SK-N-SH (cell line): Measurements from ENCODE around the gene FBXO2. TPM values are rescaled to one million over a fixed set of nuclear protein-coding genes. Genes with fewer than 3 reads are reported as not detected.

ENCODE experiments used
- CTCF ChIA-PET: fragments of 300-600, 350-600 bp; formaldehyde crosslinking; extraction: SDS; loops from one replicate; lab custom pipeline; 2021; lab: Yijun Ruan, JAX
- POLR2A ChIA-PET: fragments of 350-600 bp; sonication (Branson Sonifier 250); formaldehyde crosslinking; extraction: SDS; loops from one replicate; lab custom pipeline; 2020; ENCODE audit warnings: antibody characterized with exemption, inconsistent platforms; lab: Yijun Ruan, JAX
- DNase-seq: peaks from one replicate; pipeline ENCODE4 v3.0.0; 2012
- H2AFZ ChIP-seq: fragments of 200-600 bp; sonication (generic); 2 replicates; pipeline ENCODE4 v1.8.1; 2016; ENCODE audit warnings: antibody characterized with exemption, mild to moderate bottlenecking, low read depth
- H3F3A ChIP-seq: fragments of 200-600 bp; sonication (generic); replicated peaks from 2 replicates; pipeline ENCODE3; 2016; ENCODE audit warnings: antibody characterized with exemption, mild to moderate bottlenecking; ENCODE audit not compliant: insufficient read depth
- H3K27ac ChIP-seq, 2 experiments: fragments of 200-500 bp in 1 of 2; fragments of 200-600 bp in 1 of 2; sonication (Bioruptor generic) in 1 of 2; sonication (generic), shearing (Covaris generic) in 1 of 2; 2 replicates each; pipeline versions ENCODE4 v1.5.1 to v1.6.1; 2014 to 2016; ENCODE audit warnings: low read depth in 2 of 2, inconsistent platforms in 1 of 2, low read length in 1 of 2, mild to moderate bottlenecking in 1 of 2, mixed read lengths in 1 of 2
- H3K27me3 ChIP-seq: fragments of 200-600 bp; sonication (generic), shearing (Covaris generic); 2 replicates; pipeline ENCODE4 v1.6.1; 2016; ENCODE audit warnings: mixed run types; ENCODE audit not compliant: insufficient read depth
- H3K36me3 ChIP-seq, 2 experiments: fragments of 200-500 bp in 1 of 2; fragments of 200-600 bp in 1 of 2; sonication (Bioruptor generic) in 1 of 2; sonication (generic) in 1 of 2; replicated peaks in 1 of 2; 2 replicates each; pipeline versions ENCODE3 to v1.5.1; 2014 to 2016; ENCODE audit warnings: low read length in 1 of 2, mild to moderate bottlenecking in 1 of 2; ENCODE audit not compliant: insufficient read depth in 2 of 2, control insufficient read depth in 1 of 2
- H3K4me1 ChIP-seq, 2 experiments: fragments of 200-500 bp in 1 of 2; fragments of 200-600 bp in 1 of 2; sonication (Bioruptor generic) in 1 of 2; sonication (generic), shearing (Covaris generic) in 1 of 2; 2 replicates each; pipeline versions ENCODE4 v1.5.1 to v1.6.1; 2014 to 2016; ENCODE audit warnings: low read depth in 1 of 2, low read length in 1 of 2, mixed run types in 1 of 2; ENCODE audit not compliant: insufficient read depth in 2 of 2, control insufficient read depth in 1 of 2
- H3K4me2 ChIP-seq: fragments of 200-600 bp; sonication (generic), shearing (Covaris generic); 2 replicates; pipeline ENCODE4 v1.6.1; 2017; ENCODE audit warnings: mixed run types
- H3K4me3 ChIP-seq, 2 experiments: fragments of 200-500 bp in 1 of 2; fragments of 200-600 bp in 1 of 2; sonication (Bioruptor generic) in 1 of 2; sonication (generic), shearing (Covaris generic) in 1 of 2; 2 replicates each; pipeline versions ENCODE4 v1.5.1 to v1.8.1; 2014 to 2016; ENCODE audit warnings: low read depth in 2 of 2, inconsistent platforms in 1 of 2, low read length in 1 of 2, mild to moderate bottlenecking in 1 of 2, mixed read lengths in 1 of 2, moderate library complexity in 1 of 2
- H3K79me2 ChIP-seq: fragments of 200-600 bp; sonication (generic); 2 replicates; pipeline ENCODE4 v1.8.1; 2017; ENCODE audit warnings: mild to moderate bottlenecking; ENCODE audit not compliant: insufficient read depth
- H3K9ac ChIP-seq: fragments of 200-600 bp; sonication (generic); 2 replicates; pipeline ENCODE4 v1.6.1; 2017; ENCODE audit warnings: mixed run types
- H3K9me2 ChIP-seq: fragments of 200-600 bp; sonication (generic); 2 replicates; pipeline ENCODE4 v1.6.1; 2017; ENCODE audit warnings: mixed run types
- H3K9me3 ChIP-seq: fragments of 200-600 bp; sonication (generic); 2 replicates; pipeline ENCODE4 v1.6.1; 2017; ENCODE audit warnings: mixed run types, mild to moderate bottlenecking, moderate library complexity
- H4K20me1 ChIP-seq: fragments of 200-600 bp; sonication (generic); 2 replicates; pipeline ENCODE4 v1.6.1; 2017; ENCODE audit warnings: mild to moderate bottlenecking, mixed run types; ENCODE audit not compliant: insufficient read depth
- CTCF ChIP-seq: fragments of 200-600 bp; sonication (generic); IDR thresholded peaks from 2 replicates; pipeline ENCODE4 v1.6.1; 2017; ENCODE audit warnings: antibody characterized with exemption, mild to moderate bottlenecking, moderate library complexity
- ELF1 ChIP-seq: IDR thresholded peaks from 2 replicates; pipeline ENCODE4 v1.4.0; 2012
- EZH2phosphoT487 ChIP-seq: fragments of 200-600 bp; sonication (generic); IDR thresholded peaks from 2 replicates; pipeline ENCODE4 v1.6.1; 2017; ENCODE audit warnings: low read depth, mixed run types, mild to moderate bottlenecking, antibody characterized with exemption, moderate library complexity, borderline replicate concordance
- FOSL2 ChIP-seq: IDR thresholded peaks from 2 replicates; pipeline ENCODE4 v1.4.0; 2012; ENCODE audit warnings: low read depth, mild to moderate bottlenecking, moderate library complexity, borderline replicate concordance
- FOXJ3 ChIP-seq: sonication (generic); formaldehyde crosslinking; IDR thresholded peaks from 2 replicates; pipeline ENCODE4 v1.5.1; 2020; ENCODE audit warnings: mild to moderate bottlenecking, missing genetic modification reagents
- GATA2 ChIP-seq: sonication (generic); formaldehyde crosslinking; IDR thresholded peaks from 2 replicates; pipeline ENCODE4 v1.5.0; 2020; ENCODE audit warnings: mild to moderate bottlenecking, missing genetic modification reagents
- NFIC ChIP-seq: IDR thresholded peaks from 2 replicates; pipeline ENCODE4 v1.4.0; 2012; ENCODE audit warnings: borderline replicate concordance
- NRF1 ChIP-seq: IDR thresholded peaks from 2 replicates; pipeline ENCODE4 v1.6.1; 2012; ENCODE audit warnings: low read depth, mild to moderate bottlenecking, low read length
- RAD21 ChIP-seq: IDR thresholded peaks from 2 replicates; pipeline ENCODE4 v1.6.1; 2012; ENCODE audit warnings: mild to moderate bottlenecking, low read length
- RFX5 ChIP-seq: IDR thresholded peaks from 2 replicates; pipeline ENCODE4 v1.6.1; 2012; ENCODE audit warnings: mild to moderate bottlenecking, improper control_type of control experiment, low read length
- SMC3 ChIP-seq: IDR thresholded peaks from 2 replicates; pipeline ENCODE4 v1.6.1; 2012; ENCODE audit warnings: low read depth, low read length, improper control_type of control experiment
- TAF1 ChIP-seq: IDR thresholded peaks from 2 replicates; pipeline ENCODE4 v1.6.1; 2012; ENCODE audit warnings: low read depth, mild to moderate bottlenecking, low read length, moderate library complexity, borderline replicate concordance
- WGBS: methylation state at CpG from one replicate; pipeline ENCODE4 v1.1.6; 2017; ENCODE audit warnings: low lambda C conversion rate; 5-methylcytosine and 5-hydroxymethylcytosine counted together
- polyA plus RNA-seq, 3 experiments: library from polyadenylated mRNA; depleted of rRNA; stranded (reverse); fragments of >200 nt; gene quantifications; 2 replicates each; pipeline ENCODE4 v1.2.3, GENCODE V29; 2012

Gene FBXO2
- polyA plus RNA-seq, 1 of the 3 experiments (the other 2 are of a cell fraction) = 21.7 TPM

- no peak for DNase-seq
- WGBS = 37% methylated on average over 5 of the region's 5 CpGs
Observed at GRCh38 chr1:11598461-11598860, 55.8 kb downstream of the FBXO2 start.

More at GRCh38 chr1:11598461-11598860, 55.8 kb downstream of the FBXO2 start:
- H3K4me1 ChIP-seq = peaks cover 0 to 5% of the 10 kb centered on the region in 2 experiments; a peak in 1 of 4 replicates
- H3K79me2 ChIP-seq = no peaks in the 10 kb centered on the region
- no peaks in the 10 kb centered on the region for H3K36me3 ChIP-seq
- H3K4me3 ChIP-seq = no peak overlapping the region
- ChIA-PET CTCF (interaction anchor here (0.6 kb wide), 1 partner anchor 22 kb away, joined by 3 read pairs; no protein-coding TSS in a partner anchor), POLR2A (no interaction called here)
- no peak overlapping the region for H3K27ac ChIP-seq
- no peaks in the 10 kb centered on the region for H4K20me1 ChIP-seq
- H2AFZ ChIP-seq = no peak overlapping the region
- no peaks in the 10 kb centered on the region for H3F3A ChIP-seq
- no peaks in the 10 kb centered on the region for H3K9me2 ChIP-seq
- TF ChIP-seq NFIC (no peak), RFX5 (no peak), FOXJ3 (CRISPR knock-in tag) (no peak), NRF1 (no peak), ELF1 (no peak), EZH2phosphoT487 (no peak), FOSL2 (no peak), TAF1 (no peak), CTCF (no peak), SMC3 (no peak), GATA2 (CRISPR knock-in tag) (no peak), RAD21 (no peak)
- no peak overlapping the region for H3K9ac ChIP-seq
- no peak overlapping the region for H3K4me2 ChIP-seq
- H3K27me3 ChIP-seq = no peaks in the 10 kb centered on the region
- no peaks in the 10 kb centered on the region for H3K9me3 ChIP-seq

Other genes with a start within 250 kb of the FBXO2 start
- gene DISP3, start 175.3 kb downstream of the FBXO2 start, polyA plus RNA-seq (2012; rRNA removed) = 0.08 and 0.15 TPM in 2 replicates
- gene FBXO44, start 448 bp upstream of the FBXO2 start, polyA plus RNA-seq (2012; rRNA removed) = 42.8 and 52.2 TPM in 2 replicates
- 7.3 and 8.1 TPM in 2 replicates for gene FBXO6, start 9.8 kb upstream of the FBXO2 start, polyA plus RNA-seq (2012; rRNA removed)
- 70.0 and 94.0 TPM in 2 replicates for gene MAD2L2, start 26.7 kb upstream of the FBXO2 start, polyA plus RNA-seq (2012; rRNA removed)
- 0.57 and 0.97 TPM in 2 replicates for gene DRAXIN, start 37.3 kb upstream of the FBXO2 start, polyA plus RNA-seq (2012; rRNA removed)
- 45.1 and 66.2 TPM in 2 replicates for gene AGTRAP, start 81.7 kb upstream of the FBXO2 start, polyA plus RNA-seq (2012; rRNA removed)
- 0.10 TPM in 1 of 2 replicates, not detected in the other for gene C1orf167, start 107.8 kb upstream of the FBXO2 start, polyA plus RNA-seq (2012; rRNA removed)
- gene MTHFR, start 151.5 kb upstream of the FBXO2 start, polyA plus RNA-seq (2012; rRNA removed) = 5.3 and 7.6 TPM in 2 replicates
- gene CLCN6, start 151.8 kb upstream of the FBXO2 start, polyA plus RNA-seq (2012; rRNA removed) = 7.4 and 8.3 TPM in 2 replicates
- gene NPPA, start 193.4 kb upstream of the FBXO2 start, polyA plus RNA-seq (2012; rRNA removed) = not detected in 2 replicates
- 0.55 and 0.85 TPM in 2 replicates for gene NPPB, start 204.5 kb upstream of the FBXO2 start, polyA plus RNA-seq (2012; rRNA removed)